HEK293 (cell line): ENCODE results near the gene GRIK2.

ENCODE experiments used
- INSM2 ChIP-seq: fragments of 450-650 bp; formaldehyde crosslinking; IDR thresholded peaks from 2 replicates; pipeline ENCODE4 v1.5.1; 2016; ENCODE audit warnings: missing biosample characterization, missing genetic modification characterization
- TCF7L2 ChIP-seq: IDR thresholded peaks from 2 replicates; pipeline ENCODE4 v1.6.1; 2011; ENCODE audit warnings: low read depth, mild to moderate bottlenecking, inconsistent platforms, low read length, moderate library complexity, borderline replicate concordance
- ZNF2 ChIP-seq: fragments of 450-650 bp; formaldehyde crosslinking; IDR thresholded peaks from 2 replicates; pipeline ENCODE4 v1.5.1; 2016; ENCODE audit warnings: missing biosample characterization, missing genetic modification characterization
- ZNF311 ChIP-seq: fragments of 450-650 bp; formaldehyde crosslinking; IDR thresholded peaks from 2 replicates; pipeline ENCODE4 v1.5.1; 2017; ENCODE audit warnings: missing biosample characterization, missing genetic modification characterization, borderline replicate concordance
- ZNF621 ChIP-seq: fragments of 450-650 bp; formaldehyde crosslinking; IDR thresholded peaks from 2 replicates; pipeline ENCODE4 v1.5.1; 2017; ENCODE audit warnings: missing biosample characterization, missing genetic modification characterization
- ZSCAN18 ChIP-seq: fragments of 450-650 bp; formaldehyde crosslinking; IDR thresholded peaks from 2 replicates; pipeline ENCODE4 v1.5.1; 2016; ENCODE audit warnings: missing biosample characterization, missing genetic modification characterization
- TF ChIP-seq, protein P1 (sequence below): fragments of 450-650 bp; formaldehyde crosslinking; IDR thresholded peaks from 2 replicates; pipeline ENCODE4 v1.5.1; 2016; ENCODE audit warnings: missing biosample characterization, missing genetic modification characterization
- TF ChIP-seq, protein P2 (sequence below): fragments of 450-650 bp; formaldehyde crosslinking; IDR thresholded peaks from 2 replicates; pipeline ENCODE4 v1.5.1; 2016; ENCODE audit warnings: missing biosample characterization, missing genetic modification characterization, low read depth
- TF ChIP-seq, protein P3 (sequence below): fragments of 450-650 bp; formaldehyde crosslinking; IDR thresholded peaks from 2 replicates; pipeline ENCODE4 v1.5.1; 2016; ENCODE audit warnings: missing biosample characterization, missing genetic modification characterization
- TF ChIP-seq, protein P4 (sequence below): fragments of 450-650 bp; formaldehyde crosslinking; IDR thresholded peaks from 2 replicates; pipeline ENCODE4 v1.5.1; 2016; ENCODE audit warnings: missing biosample characterization, missing genetic modification characterization

DNA sequence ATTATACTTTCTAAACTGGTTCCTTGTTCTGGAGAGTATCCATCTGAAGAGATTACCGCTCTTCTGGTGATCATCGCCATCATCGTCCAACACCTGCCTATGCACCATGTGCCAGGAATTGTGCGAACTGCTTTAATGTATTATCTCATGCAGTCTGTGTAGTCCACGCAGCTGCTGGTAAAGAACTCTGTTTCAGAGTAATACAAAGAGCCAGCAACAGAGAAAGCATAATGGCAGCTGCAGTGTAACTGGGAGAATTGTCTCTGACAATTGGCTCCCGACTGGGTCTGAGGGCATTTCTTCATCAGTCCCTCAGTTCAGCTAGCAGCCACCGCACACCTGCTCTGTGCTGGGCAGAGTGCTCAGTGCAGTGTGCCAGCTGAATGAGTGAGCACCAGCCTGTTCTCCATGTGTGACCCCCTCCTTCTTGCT, 383.4 kb downstream of the GRIK2 start:
- TF ChIP-seq, protein P1, sequence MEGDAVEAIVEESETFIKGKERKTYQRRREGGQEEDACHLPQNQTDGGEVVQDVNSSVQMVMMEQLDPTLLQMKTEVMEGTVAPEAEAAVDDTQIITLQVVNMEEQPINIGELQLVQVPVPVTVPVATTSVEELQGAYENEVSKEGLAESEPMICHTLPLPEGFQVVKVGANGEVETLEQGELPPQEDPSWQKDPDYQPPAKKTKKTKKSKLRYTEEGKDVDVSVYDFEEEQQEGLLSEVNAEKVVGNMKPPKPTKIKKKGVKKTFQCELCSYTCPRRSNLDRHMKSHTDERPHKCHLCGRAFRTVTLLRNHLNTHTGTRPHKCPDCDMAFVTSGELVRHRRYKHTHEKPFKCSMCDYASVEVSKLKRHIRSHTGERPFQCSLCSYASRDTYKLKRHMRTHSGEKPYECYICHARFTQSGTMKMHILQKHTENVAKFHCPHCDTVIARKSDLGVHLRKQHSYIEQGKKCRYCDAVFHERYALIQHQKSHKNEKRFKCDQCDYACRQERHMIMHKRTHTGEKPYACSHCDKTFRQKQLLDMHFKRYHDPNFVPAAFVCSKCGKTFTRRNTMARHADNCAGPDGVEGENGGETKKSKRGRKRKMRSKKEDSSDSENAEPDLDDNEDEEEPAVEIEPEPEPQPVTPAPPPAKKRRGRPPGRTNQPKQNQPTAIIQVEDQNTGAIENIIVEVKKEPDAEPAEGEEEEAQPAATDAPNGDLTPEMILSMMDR (tag by site-specific recombination): no peak
- no peak for TF ChIP-seq INSM2 (tag by site-specific recombination)
- no peak for TF ChIP-seq ZNF2 (tag by site-specific recombination)
- TF ChIP-seq, protein P2, sequence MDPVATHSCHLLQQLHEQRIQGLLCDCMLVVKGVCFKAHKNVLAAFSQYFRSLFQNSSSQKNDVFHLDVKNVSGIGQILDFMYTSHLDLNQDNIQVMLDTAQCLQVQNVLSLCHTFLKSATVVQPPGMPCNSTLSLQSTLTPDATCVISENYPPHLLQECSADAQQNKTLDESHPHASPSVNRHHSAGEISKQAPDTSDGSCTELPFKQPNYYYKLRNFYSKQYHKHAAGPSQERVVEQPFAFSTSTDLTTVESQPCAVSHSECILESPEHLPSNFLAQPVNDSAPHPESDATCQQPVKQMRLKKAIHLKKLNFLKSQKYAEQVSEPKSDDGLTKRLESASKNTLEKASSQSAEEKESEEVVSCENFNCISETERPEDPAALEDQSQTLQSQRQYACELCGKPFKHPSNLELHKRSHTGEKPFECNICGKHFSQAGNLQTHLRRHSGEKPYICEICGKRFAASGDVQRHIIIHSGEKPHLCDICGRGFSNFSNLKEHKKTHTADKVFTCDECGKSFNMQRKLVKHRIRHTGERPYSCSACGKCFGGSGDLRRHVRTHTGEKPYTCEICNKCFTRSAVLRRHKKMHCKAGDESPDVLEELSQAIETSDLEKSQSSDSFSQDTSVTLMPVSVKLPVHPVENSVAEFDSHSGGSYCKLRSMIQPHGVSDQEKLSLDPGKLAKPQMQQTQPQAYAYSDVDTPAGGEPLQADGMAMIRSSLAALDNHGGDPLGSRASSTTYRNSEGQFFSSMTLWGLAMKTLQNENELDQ (tag by site-specific recombination): no peak
- TF ChIP-seq, protein P3, sequence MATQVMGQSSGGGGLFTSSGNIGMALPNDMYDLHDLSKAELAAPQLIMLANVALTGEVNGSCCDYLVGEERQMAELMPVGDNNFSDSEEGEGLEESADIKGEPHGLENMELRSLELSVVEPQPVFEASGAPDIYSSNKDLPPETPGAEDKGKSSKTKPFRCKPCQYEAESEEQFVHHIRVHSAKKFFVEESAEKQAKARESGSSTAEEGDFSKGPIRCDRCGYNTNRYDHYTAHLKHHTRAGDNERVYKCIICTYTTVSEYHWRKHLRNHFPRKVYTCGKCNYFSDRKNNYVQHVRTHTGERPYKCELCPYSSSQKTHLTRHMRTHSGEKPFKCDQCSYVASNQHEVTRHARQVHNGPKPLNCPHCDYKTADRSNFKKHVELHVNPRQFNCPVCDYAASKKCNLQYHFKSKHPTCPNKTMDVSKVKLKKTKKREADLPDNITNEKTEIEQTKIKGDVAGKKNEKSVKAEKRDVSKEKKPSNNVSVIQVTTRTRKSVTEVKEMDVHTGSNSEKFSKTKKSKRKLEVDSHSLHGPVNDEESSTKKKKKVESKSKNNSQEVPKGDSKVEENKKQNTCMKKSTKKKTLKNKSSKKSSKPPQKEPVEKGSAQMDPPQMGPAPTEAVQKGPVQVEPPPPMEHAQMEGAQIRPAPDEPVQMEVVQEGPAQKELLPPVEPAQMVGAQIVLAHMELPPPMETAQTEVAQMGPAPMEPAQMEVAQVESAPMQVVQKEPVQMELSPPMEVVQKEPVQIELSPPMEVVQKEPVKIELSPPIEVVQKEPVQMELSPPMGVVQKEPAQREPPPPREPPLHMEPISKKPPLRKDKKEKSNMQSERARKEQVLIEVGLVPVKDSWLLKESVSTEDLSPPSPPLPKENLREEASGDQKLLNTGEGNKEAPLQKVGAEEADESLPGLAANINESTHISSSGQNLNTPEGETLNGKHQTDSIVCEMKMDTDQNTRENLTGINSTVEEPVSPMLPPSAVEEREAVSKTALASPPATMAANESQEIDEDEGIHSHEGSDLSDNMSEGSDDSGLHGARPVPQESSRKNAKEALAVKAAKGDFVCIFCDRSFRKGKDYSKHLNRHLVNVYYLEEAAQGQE (tag by site-specific recombination): no peak
- TF ChIP-seq ZNF311 (tag by site-specific recombination): no peak
- TF ChIP-seq, protein P4, sequence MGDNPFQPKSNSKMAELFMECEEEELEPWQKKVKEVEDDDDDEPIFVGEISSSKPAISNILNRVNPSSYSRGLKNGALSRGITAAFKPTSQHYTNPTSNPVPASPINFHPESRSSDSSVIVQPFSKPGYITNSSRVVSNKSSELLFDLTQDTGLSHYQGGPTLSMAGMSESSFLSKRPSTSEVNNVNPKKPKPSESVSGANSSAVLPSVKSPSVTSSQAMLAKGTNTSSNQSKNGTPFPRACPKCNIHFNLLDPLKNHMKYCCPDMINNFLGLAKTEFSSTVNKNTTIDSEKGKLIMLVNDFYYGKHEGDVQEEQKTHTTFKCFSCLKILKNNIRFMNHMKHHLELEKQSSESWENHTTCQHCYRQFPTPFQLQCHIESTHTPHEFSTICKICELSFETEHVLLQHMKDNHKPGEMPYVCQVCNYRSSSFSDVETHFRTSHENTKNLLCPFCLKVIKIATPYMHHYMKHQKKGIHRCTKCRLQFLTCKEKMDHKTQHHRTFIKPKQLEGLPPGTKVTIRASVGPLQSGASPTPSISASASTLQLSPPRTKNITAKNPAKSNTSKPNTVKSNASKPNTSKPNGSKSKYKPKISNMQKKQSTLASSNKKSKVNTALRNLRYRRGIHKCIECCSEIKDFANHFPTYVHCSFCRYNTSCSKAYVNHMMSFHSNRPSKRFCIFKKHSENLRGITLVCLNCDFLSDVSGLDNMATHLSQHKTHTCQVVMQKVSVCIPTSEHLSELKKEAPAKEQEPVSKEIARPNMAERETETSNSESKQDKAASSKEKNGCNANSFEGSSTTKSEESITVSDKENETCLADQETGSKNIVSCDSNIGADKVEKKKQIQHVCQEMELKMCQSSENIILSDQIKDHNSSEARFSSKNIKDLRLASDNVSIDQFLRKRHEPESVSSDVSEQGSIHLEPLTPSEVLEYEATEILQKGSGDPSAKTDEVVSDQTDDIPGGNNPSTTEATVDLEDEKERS (tag by site-specific recombination): no peak
- TF ChIP-seq TCF7L2: no peak
- TF ChIP-seq ZNF621 (tag by site-specific recombination): no peak
- TF ChIP-seq ZSCAN18 (tag by site-specific recombination): no peak
